Measurements from ENCODE around the gene NOL9. TPM values are rescaled to one million over a fixed set of nuclear protein-coding genes. Genes with fewer than 3 reads are reported as not detected.
A peak's percentile ranks its signal among the peaks of the same experiment; 100 is the strongest.

Gene NOL9
- total and polyA plus RNA-seq, 9 of the 15 experiments (the other 6 are each of a cell fraction or from before 2014, with no cell fraction given) = 5.6 to 76.5 (median 47.3) TPM

- no peak for TF ChIP-seq ZSCAN32 (CRISPR knock-in tag; IDR thresholded peaks at IDR 0.05)
- TF ChIP-seq GABPB2 (CRISPR knock-in tag; conservative IDR thresholded peaks at IDR 0.05) = no peak
- TF ChIP-seq HDAC8 (tag; IDR thresholded peaks at IDR 0.05) = 0 out of 2 replicates have a peak, but pooled peaks have one; percentile 57
- TF ChIP-seq RFX5 (IDR thresholded peaks at IDR 0.05; ENCODE audit: low read depth, low read length) = no peak
- no peak for TF ChIP-seq ZFP36 (IDR thresholded peaks at IDR 0.05; ENCODE audit: low read depth, low read length, partially characterized antibody)
- no peak for TF ChIP-seq CSDE1 (IDR thresholded peaks at IDR 0.05)
- no peak for TF ChIP-seq CHCHD3 (CRISPR knock-in tag; IDR thresholded peaks at IDR 0.05)
- no peak for TF ChIP-seq ZKSCAN8 (CRISPR knock-in tag; IDR thresholded peaks at IDR 0.05)
- TF ChIP-seq MTA3 (IDR thresholded peaks at IDR 0.05; ENCODE audit: borderline replicate concordance) = peak; percentile 0; the same call in 1 of the 2 replicates
- TF ChIP-seq ZNF431 (CRISPR knock-in tag; IDR thresholded peaks at IDR 0.05) = no peak
- TF ChIP-seq SAFB2 (IDR thresholded peaks at IDR 0.05; ENCODE audit: borderline replicate concordance, low read depth, low read length, severe bottlenecking) = no peak
- no peak for TF ChIP-seq ZNF232 (CRISPR knock-in tag; IDR thresholded peaks at IDR 0.05)
- TF ChIP-seq CEBPZ (IDR thresholded peaks at IDR 0.05; ENCODE audit: borderline replicate concordance, low read depth, low read length) = no peak
- peak; percentile 98 for TF ChIP-seq ZNF766 (CRISPR knock-in tag; conservative IDR thresholded peaks at IDR 0.05)
- no peak for TF ChIP-seq KAT8 (IDR thresholded peaks at IDR 0.05; ENCODE audit: low read depth)
These were observed 47.0 kb upstream of the NOL9 start (continued) for GRCh38 chr1:6601049-6601922.
